SU-DHL-6 (cell line): ENCODE data around the gene INPP5K.

ENCODE experiments used
- EZH2phosphoT487 ChIP-seq: fragments of 200-600 bp; sonication (generic), shearing (Covaris generic); conservative IDR thresholded peaks from 2 replicates; pipeline ENCODE4 v1.6.1; 2018; ENCODE audit warnings: mild to moderate bottlenecking, antibody characterized with exemption, low read length, moderate library complexity, mixed read lengths
- TF ChIP-seq, protein P1 (sequence below): fragments of 200-600 bp; sonication (generic); IDR thresholded peaks from one replicate; pipeline ENCODE4 v1.5.1; 2017; ENCODE audit warnings: antibody characterized with exemption, mild to moderate bottlenecking, low read length, moderate library complexity; ENCODE audit not compliant: insufficient read depth, poor library complexity, severe bottlenecking

DNA sequence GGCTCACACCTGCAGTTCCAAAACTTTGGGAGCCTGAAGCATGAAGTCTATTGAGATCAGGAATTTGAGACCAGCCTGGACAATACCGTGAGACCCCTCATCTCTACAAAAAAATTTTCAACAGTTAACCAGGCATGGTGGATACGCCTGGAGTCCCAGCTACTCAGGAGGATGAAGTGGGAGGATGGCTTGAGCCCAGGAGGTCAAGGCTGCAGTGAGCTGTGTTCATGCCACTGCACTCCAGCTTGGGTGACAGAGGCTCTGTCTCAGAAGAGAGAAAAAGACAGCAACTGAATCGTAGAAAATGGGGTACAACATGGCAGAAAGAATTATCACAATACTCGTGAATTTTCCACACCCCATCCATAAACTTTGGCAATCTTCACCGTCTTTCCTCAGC, 63.6 kb downstream of the INPP5K start:
- TF ChIP-seq EZH2phosphoT487, result no peak
- TF ChIP-seq, protein P1, sequence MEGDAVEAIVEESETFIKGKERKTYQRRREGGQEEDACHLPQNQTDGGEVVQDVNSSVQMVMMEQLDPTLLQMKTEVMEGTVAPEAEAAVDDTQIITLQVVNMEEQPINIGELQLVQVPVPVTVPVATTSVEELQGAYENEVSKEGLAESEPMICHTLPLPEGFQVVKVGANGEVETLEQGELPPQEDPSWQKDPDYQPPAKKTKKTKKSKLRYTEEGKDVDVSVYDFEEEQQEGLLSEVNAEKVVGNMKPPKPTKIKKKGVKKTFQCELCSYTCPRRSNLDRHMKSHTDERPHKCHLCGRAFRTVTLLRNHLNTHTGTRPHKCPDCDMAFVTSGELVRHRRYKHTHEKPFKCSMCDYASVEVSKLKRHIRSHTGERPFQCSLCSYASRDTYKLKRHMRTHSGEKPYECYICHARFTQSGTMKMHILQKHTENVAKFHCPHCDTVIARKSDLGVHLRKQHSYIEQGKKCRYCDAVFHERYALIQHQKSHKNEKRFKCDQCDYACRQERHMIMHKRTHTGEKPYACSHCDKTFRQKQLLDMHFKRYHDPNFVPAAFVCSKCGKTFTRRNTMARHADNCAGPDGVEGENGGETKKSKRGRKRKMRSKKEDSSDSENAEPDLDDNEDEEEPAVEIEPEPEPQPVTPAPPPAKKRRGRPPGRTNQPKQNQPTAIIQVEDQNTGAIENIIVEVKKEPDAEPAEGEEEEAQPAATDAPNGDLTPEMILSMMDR, result no peak
